PC-9 (cell line): ENCODE data around the gene AQP2. TPM values are rescaled to one million over a fixed set of nuclear protein-coding genes. Genes with fewer than 3 reads are reported as not detected.

ENCODE experiments used
- BruUV-seq: library from RNA; stranded (reverse); fragments of 400-500 nt; replicated peaks from 2 replicates; lab custom pipeline; 2021; lab: Mats Ljungman, UMichigan
- CTCF ChIA-PET: fragments of 300-600 bp; sonication (Branson Sonifier 250); formaldehyde crosslinking; loops from one replicate; lab custom pipeline; 2022; ENCODE audit warnings: antibody characterized with exemption; lab: Charles Lee
- POLR2A ChIA-PET: fragments of 300-600 bp; sonication (Branson Sonifier 250); formaldehyde crosslinking; loops from one replicate; lab custom pipeline; 2022; ENCODE audit warnings: antibody characterized with exemption; ENCODE audit not compliant: unreplicated experiment; lab: Charles Lee
- DNase-seq, 2 experiments: peaks; one replicate each; pipeline versions ENCODE4 v3.0.0 to v3.0.0-alpha.2; 2015 to 2022; ENCODE audit warnings: mixed read lengths in 1 of 2
- H2AFZ ChIP-seq: fragments of 200-600 bp; sonication (generic); 2 replicates; pipeline ENCODE4 v1.8.1; 2017; ENCODE audit warnings: antibody characterized with exemption
- H3F3A ChIP-seq: fragments of 200-600 bp; sonication (generic); 2 replicates; pipeline ENCODE4 v1.8.1; 2017; ENCODE audit warnings: antibody characterized with exemption, mild to moderate bottlenecking, low read depth; ENCODE audit not compliant: insufficient read depth
- H3K27ac ChIP-seq: fragments of 200-600 bp; sonication (generic); 2 replicates; pipeline ENCODE4 v1.6.1; 2016; ENCODE audit warnings: mixed run types
- H3K27me3 ChIP-seq: fragments of 200-600 bp; sonication (generic); 2 replicates; pipeline ENCODE4 v1.6.1; 2016; ENCODE audit warnings: low read depth, mixed run types; ENCODE audit not compliant: insufficient read depth
- H3K36me3 ChIP-seq: fragments of 200-600 bp; sonication (generic); 2 replicates; pipeline ENCODE4 v1.6.1; 2016; ENCODE audit warnings: low read depth, mixed run types
- H3K4me1 ChIP-seq: fragments of 200-600 bp; sonication (generic); replicated peaks from 2 replicates; pipeline ENCODE4 v1.6.1; 2016; ENCODE audit warnings: mixed run types; ENCODE audit not compliant: insufficient read depth
- H3K4me2 ChIP-seq: fragments of 200-600 bp; sonication (generic); 2 replicates; pipeline ENCODE4 v1.6.1; 2017; ENCODE audit warnings: mixed run types
- H3K4me3 ChIP-seq: fragments of 200-600 bp; sonication (generic); 2 replicates; pipeline ENCODE4 v1.6.1; 2016; ENCODE audit warnings: mixed run types
- H3K79me2 ChIP-seq: fragments of 200-600 bp; sonication (generic); 2 replicates; pipeline ENCODE4 v1.6.1; 2017; ENCODE audit warnings: low read depth, mixed run types
- H3K9me2 ChIP-seq: fragments of 200-600 bp; sonication (generic); 2 replicates; pipeline ENCODE4 v1.8.1; 2017; ENCODE audit warnings: mild to moderate bottlenecking; ENCODE audit not compliant: insufficient read depth
- H3K9me3 ChIP-seq: fragments of 200-600 bp; sonication (generic); 2 replicates; pipeline ENCODE4 v1.8.1; 2016; ENCODE audit warnings: low read depth; ENCODE audit not compliant: insufficient read depth
- H4K20me1 ChIP-seq: fragments of 200-600 bp; sonication (generic); 2 replicates; pipeline ENCODE4 v1.8.1; 2017; ENCODE audit not compliant: insufficient read depth
- EZH2 ChIP-seq: fragments of 200-600 bp; sonication (generic); IDR thresholded peaks from 2 replicates; pipeline ENCODE4 v1.8.0; 2017; ENCODE audit warnings: antibody characterized with exemption, low read depth
- intact Hi-C: fragments of 100-400 bp; cut with micrococcal nuclease; formaldehyde crosslinking; loops from one replicate; pipeline ENCODE4 v1.10.0; 2022; ENCODE audit not compliant: unreplicated experiment
- total RNA-seq: library from RNA; stranded (reverse); gene quantifications from 2 replicates; pipeline ENCODE4 v1.2.3, GENCODE V29; 2021
- TF ChIP-seq, protein P1 (sequence below): fragments of 200-600 bp; sonication (generic); conservative IDR thresholded peaks from 2 replicates; pipeline ENCODE4 v1.6.1; 2017; ENCODE audit warnings: mixed run types, antibody characterized with exemption, mild to moderate bottlenecking, moderate library complexity

AQP2 gene
- total RNA-seq, 1 experiment from 2014 or later = not detected

DNA sequence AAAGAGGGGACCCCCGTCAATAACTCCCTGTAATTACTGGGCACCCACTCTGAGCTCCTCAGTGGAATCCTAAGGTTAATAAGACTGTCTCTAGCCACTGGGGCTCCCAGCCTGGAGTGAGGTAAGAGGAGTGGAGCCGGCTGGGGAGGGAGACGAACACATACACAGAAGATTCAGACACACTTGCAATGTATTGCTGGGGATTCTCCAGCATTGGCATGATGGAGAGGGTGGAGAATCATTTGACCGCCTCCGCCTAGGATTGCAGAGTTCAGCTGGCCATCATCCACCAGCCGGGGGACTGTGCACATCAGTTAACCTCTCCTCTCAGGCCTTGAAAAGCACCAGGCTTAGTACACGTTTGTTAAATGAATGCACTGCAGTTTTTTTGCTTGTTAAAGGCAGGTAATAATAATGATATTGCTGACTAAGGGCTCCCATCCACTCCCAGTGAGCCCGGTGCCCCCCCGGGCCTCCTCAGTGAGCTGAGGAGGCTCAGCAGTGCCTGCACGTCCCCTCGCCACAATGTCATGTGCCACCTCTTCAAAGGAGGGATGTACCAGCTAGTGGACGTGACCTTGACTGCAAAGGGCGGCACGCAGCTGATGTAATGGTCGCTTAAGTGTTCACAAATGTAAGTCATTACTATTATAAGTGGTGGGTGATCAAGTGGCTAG, 26.5 kb upstream of the AQP2 start:
- no peak overlapping the region for H3K4me3 ChIP-seq
- no peaks in the 10 kb centered on the region; the same call in 1 of the 2 replicates for H3K4me1 ChIP-seq
- no peaks in the 10 kb centered on the region for H3K27me3 ChIP-seq
- POLR2A ChIA-PET = no interaction called here
- no peaks in the 10 kb centered on the region for H3K9me2 ChIP-seq
- no peaks in the 10 kb centered on the region for H4K20me1 ChIP-seq
- no TSS peak for BruUV-seq
- CTCF ChIA-PET = no interaction called here
- no peaks in the 10 kb centered on the region for H3K79me2 ChIP-seq
- H3K9me3 ChIP-seq = no peaks in the 10 kb centered on the region
- no peaks in the 10 kb centered on the region for H3F3A ChIP-seq
- no peak for TF ChIP-seq EZH2
- TF ChIP-seq, protein P1, sequence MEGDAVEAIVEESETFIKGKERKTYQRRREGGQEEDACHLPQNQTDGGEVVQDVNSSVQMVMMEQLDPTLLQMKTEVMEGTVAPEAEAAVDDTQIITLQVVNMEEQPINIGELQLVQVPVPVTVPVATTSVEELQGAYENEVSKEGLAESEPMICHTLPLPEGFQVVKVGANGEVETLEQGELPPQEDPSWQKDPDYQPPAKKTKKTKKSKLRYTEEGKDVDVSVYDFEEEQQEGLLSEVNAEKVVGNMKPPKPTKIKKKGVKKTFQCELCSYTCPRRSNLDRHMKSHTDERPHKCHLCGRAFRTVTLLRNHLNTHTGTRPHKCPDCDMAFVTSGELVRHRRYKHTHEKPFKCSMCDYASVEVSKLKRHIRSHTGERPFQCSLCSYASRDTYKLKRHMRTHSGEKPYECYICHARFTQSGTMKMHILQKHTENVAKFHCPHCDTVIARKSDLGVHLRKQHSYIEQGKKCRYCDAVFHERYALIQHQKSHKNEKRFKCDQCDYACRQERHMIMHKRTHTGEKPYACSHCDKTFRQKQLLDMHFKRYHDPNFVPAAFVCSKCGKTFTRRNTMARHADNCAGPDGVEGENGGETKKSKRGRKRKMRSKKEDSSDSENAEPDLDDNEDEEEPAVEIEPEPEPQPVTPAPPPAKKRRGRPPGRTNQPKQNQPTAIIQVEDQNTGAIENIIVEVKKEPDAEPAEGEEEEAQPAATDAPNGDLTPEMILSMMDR = no peak
- no peak overlapping the region for H3K27ac ChIP-seq
- H3K4me2 ChIP-seq = no peak overlapping the region
- H3K36me3 ChIP-seq = no peaks in the 10 kb centered on the region
- no peak for DNase-seq
- intact Hi-C loops = no loop called here
- no peak overlapping the region for H2AFZ ChIP-seq

DNA sequence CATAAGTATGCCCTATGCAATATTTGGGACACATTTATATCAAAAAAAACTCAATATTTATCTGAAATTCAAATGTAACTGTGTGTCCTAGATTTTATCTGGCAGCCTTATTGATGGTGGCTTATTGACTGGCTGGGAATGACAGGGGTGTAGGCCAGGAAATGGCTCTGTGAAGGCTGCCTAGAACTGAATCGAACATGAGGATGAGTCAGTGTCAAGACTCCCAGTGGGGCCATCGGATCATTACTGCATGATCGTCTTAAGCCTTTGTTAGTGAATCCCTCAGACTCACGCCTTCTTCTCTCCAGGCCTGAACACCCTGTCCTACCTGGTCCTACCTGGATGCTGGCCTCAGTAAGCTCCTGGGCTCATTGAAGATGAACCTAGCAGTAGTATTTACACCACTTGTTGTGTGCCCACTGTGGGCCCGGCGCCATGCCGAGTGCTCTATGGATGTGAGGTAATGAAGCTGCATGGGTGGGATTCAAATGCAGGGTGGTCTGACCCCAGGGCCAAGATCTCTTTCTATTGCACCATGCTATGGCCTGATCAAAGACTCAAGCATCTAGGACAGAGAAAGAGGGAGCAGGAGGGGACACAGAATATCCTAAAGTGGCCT, 25.8 kb upstream of the AQP2 start:
- ChIA-PET CTCF (no interaction called here), POLR2A (no interaction called here)
- TF ChIP-seq, protein P1 = no peak
- TF ChIP-seq EZH2 = no peak
- no peak overlapping the region for H3K27ac ChIP-seq
- H3K36me3 ChIP-seq = no peaks in the 10 kb centered on the region
- intact Hi-C loops = no loop called here
- no peak overlapping the region for H3K4me2 ChIP-seq
- no peaks in the 10 kb centered on the region; the same call in 1 of the 2 replicates for H3K4me1 ChIP-seq
- H3K4me3 ChIP-seq = no peak overlapping the region
- H4K20me1 ChIP-seq = no peaks in the 10 kb centered on the region
- H3F3A ChIP-seq = no peaks in the 10 kb centered on the region
- no peaks in the 10 kb centered on the region for H3K9me2 ChIP-seq
- H3K9me3 ChIP-seq = no peaks in the 10 kb centered on the region
- BruUV-seq = no TSS peak
- H3K79me2 ChIP-seq = no peaks in the 10 kb centered on the region
- H3K27me3 ChIP-seq = no peaks in the 10 kb centered on the region
- H2AFZ ChIP-seq = no peak overlapping the region
- DNase-seq = no peak

DNA sequence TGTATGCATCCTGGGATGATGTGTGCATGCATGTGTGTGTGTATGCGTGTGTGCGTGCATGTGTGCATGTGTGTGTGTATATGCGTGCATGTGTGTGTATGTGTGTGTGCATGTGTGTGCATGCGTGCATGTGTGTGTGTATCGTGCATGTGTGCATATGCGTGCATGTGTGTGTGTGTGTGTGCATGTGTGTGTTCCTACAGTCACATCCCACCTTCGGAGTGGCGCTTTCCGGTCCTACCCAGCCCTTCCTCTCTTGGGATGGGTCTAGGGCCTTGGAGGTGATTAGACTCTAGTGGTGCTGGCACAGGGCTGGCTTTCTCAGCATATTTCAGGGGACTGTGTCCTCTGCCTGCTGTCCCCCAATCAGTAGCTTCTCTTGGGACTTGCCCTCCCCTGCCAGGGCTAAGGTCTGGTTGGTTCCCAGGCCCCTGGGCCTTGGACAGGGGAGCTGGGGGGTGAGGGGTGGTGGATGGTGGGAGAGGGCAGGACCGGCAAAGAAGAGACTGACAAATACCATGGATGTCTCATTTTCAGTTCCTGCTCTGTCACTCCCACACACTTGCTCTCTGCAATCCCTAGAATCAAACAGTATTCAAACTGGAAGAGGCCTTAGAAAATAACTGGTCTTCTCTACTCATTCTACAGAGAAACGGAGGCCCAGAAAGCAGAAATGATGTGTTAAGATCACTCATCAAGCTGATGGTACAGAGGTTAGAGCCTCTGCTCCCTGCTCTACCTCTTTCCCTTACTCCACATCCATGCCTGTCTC, 24.9 kb upstream of the AQP2 start:
- intact Hi-C loops = no loop called here
- BruUV-seq = no TSS peak
- no peaks in the 10 kb centered on the region for H3K9me3 ChIP-seq
- no peaks in the 10 kb centered on the region for H3K36me3 ChIP-seq
- H3K4me3 ChIP-seq = no peak overlapping the region
- H3K4me2 ChIP-seq = no peak overlapping the region
- TF ChIP-seq EZH2 = no peak
- TF ChIP-seq, protein P1 = no peak
- ChIA-PET POLR2A (no interaction called here), CTCF (no interaction called here)
- no peak overlapping the region for H2AFZ ChIP-seq
- H3K4me1 ChIP-seq = no peaks in the 10 kb centered on the region
- H3K27ac ChIP-seq = no peak overlapping the region
- no peaks in the 10 kb centered on the region for H3K9me2 ChIP-seq
- no peak for DNase-seq
- H3K79me2 ChIP-seq = no peaks in the 10 kb centered on the region
- H3K27me3 ChIP-seq = no peaks in the 10 kb centered on the region
- H3F3A ChIP-seq = no peaks in the 10 kb centered on the region
- no peaks in the 10 kb centered on the region for H4K20me1 ChIP-seq
